ENCODE results near the gene PLA2G5. TPM values are rescaled to one million over a fixed set of nuclear protein-coding genes. Genes with fewer than 3 reads are reported as not detected.

PLA2G5 gene
- polyA plus RNA-seq, 1 experiment = not detected

DNA sequence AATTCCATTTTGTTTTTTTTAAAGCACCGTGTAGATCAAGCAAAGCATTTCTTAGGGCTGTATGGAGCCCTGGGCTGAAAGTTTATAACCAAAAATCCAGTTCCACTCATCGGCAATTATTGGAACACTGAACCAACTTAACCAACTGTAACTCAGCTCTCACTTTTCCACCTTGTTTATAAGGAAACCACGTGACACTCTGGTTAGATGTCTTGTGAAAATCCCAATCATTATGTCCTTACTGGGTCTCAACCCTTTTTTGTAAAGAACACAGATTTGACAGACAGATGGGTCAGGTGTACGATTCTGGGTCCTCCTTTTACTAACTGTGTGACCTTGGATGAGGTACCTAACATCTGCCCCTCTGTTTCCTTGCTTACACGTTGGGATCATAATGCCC lies 6.2 kb downstream of the PLA2G5 start:
- CTCF ChIA-PET = no interaction called here
- no peak overlapping the region for H3K27ac ChIP-seq (ENCODE audit: low read depth, low read length)
- H3K27me3 ChIP-seq (ENCODE audit: control insufficient read depth, insufficient read depth, low read length) = peaks cover 10% of the 10 kb centered on the region
- DNase-seq (ENCODE audit: low read depth, low spot score) = no peak
- no peak for TF ChIP-seq CTCF (IDR thresholded peaks at IDR 0.05; ENCODE audit: low read depth, low read length)
- POLR2A ChIA-PET = no interaction called here
- H3K4me3 ChIP-seq (ENCODE audit: low read depth, low read length) = no peak overlapping the region
- no peaks in the 10 kb centered on the region; the same call in 1 of the 2 replicates for H3K9me3 ChIP-seq (ENCODE audit: control insufficient read depth, insufficient read depth, low read length)

DNA sequence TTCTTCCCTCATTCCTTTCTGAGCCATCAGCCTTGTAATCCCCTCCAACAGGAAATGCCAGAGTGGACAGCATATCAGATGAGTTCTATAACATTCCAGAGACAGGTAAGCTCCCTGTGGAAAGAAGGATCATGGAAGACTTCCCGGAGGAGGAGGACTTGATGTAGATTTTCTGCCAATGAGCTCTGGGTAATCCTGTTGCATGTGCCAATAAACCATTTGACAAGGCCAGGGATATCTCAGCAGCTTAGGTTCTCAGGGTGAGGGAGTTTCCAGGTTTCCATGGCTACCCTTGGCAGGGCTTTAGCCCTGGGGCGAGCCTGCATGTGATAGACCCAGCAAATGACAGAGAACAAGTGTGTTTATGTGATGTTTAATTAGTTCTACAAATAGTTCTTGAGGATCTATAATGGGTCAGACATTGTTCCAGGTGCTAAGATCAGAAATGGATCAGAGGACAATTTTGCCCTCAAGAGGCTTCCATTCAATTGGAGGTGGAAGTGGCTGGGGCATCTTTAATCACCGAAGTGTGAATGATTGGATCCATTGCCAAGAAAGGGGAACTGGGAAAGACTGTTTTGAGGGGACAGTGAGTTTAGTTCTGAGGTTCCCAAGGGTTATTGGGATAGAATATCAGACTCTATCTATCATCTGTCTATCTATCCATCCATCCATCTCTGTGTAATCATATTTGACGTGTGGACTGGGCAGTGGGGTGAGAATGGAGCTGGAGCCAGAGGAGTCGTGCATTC lies 6.9 kb downstream of the PLA2G5 start:
- H3K9me3 ChIP-seq (ENCODE audit: control insufficient read depth, insufficient read depth, low read length) = no peaks in the 10 kb centered on the region; the same call in 1 of the 2 replicates
- H3K27ac ChIP-seq (ENCODE audit: low read depth, low read length) = no peak overlapping the region
- peaks cover 10% of the 10 kb centered on the region for H3K27me3 ChIP-seq (ENCODE audit: control insufficient read depth, insufficient read depth, low read length)
- H3K4me3 ChIP-seq (ENCODE audit: low read depth, low read length) = no peak overlapping the region
- no peak for TF ChIP-seq CTCF (IDR thresholded peaks at IDR 0.05; ENCODE audit: low read depth, low read length)
- ChIA-PET POLR2A (no interaction called here), CTCF (interaction anchor here (0.7 kb wide), 1 partner anchor 195 kb away, joined by 3 read pairs; the partner anchor contains the start of gene OTUD3)
- DNase-seq (ENCODE audit: low read depth, low spot score) = no peak

DNA sequence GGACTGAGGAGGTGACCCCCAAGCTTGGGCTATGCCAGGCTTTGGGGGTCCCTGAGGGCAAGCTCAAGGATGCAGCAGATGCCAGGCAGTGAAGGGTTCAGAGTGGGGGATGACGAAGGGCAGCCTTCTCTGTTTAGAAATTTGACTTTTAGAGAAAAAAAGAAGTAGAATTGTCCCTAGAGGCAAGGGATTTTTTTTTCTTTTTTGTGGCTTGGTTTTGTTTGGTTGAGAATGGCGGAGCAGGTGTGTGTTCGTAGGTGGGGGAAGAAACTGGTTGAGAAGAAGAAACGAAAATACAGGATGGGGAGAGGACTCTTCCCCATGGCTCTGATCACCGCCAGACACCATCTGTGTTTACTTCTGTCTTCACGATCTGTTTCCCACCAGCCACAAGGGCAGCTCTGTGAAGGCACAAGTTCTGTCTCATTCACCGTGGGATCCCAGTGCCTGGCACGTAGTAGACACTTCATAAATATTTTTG lies 8.2 kb downstream of the PLA2G5 start:
- ChIA-PET CTCF (no interaction called here), POLR2A (no interaction called here)
- H3K27ac ChIP-seq (ENCODE audit: low read depth, low read length) = no peak overlapping the region
- no peaks in the 10 kb centered on the region; the same call in 1 of the 2 replicates for H3K9me3 ChIP-seq (ENCODE audit: control insufficient read depth, insufficient read depth, low read length)
- H3K4me3 ChIP-seq (ENCODE audit: low read depth, low read length) = no peak overlapping the region
- peaks cover 16% of the 10 kb centered on the region for H3K27me3 ChIP-seq (ENCODE audit: control insufficient read depth, insufficient read depth, low read length)
- no peak for DNase-seq (ENCODE audit: low read depth, low spot score)
- no peak for TF ChIP-seq CTCF (IDR thresholded peaks at IDR 0.05; ENCODE audit: low read depth, low read length)

- peaks cover 19% of the 10 kb centered on the region for H3K27me3 ChIP-seq (ENCODE audit: control insufficient read depth, insufficient read depth, low read length)
- POLR2A ChIA-PET = no interaction called here
- TF ChIP-seq CTCF (IDR thresholded peaks at IDR 0.05; ENCODE audit: low read depth, low read length) = no peak
- DNase-seq (ENCODE audit: low read depth, low spot score) = no peak
- H3K9me3 ChIP-seq (ENCODE audit: control insufficient read depth, insufficient read depth, low read length) = no peaks in the 10 kb centered on the region; the same call in 1 of the 2 replicates
- no peak overlapping the region for H3K4me3 ChIP-seq (ENCODE audit: low read depth, low read length)
- CTCF ChIA-PET = no interaction called here
- H3K27ac ChIP-seq (ENCODE audit: low read depth, low read length) = no peak overlapping the region
Measured at GRCh38 chr1:20078711-20079110, 8.7 kb downstream of the PLA2G5 start.

GRCh38 chr1:20079661-20080305 lies 9.8 kb downstream of the PLA2G5 start:
- Histone ChIP-seq H3K27ac (ENCODE audit: low read depth, low read length) (no peak overlapping the region), H3K9me3 (ENCODE audit: control insufficient read depth, insufficient read depth, low read length) (no peaks in the 10 kb centered on the region; the same call in 1 of the 2 replicates), H3K27me3 (ENCODE audit: control insufficient read depth, insufficient read depth, low read length) (peaks cover 19% of the 10 kb centered on the region), H3K4me3 (ENCODE audit: low read depth, low read length) (no peak overlapping the region)
- no peak for DNase-seq (ENCODE audit: low read depth, low spot score)
- CTCF ChIA-PET = no interaction called here
- no peak for TF ChIP-seq CTCF (IDR thresholded peaks at IDR 0.05; ENCODE audit: low read depth, low read length)
- POLR2A ChIA-PET = interaction anchor here (0.6 kb wide), 1 partner anchor 114 kb away, joined by 3 read pairs; no protein-coding TSS in a partner anchor
